ENCODE data around the gene BMP6. TPM values are rescaled to one million over a fixed set of nuclear protein-coding genes. Genes with fewer than 3 reads are reported as not detected.

The BMP6 gene
- total RNA-seq, 1 experiment from 2014 or later, result 0.06 TPM

- DNase-seq (ENCODE audit: low read depth), result no peak
These were observed 21.5 kb downstream of the BMP6 start for GRCh38 chr6:7747433-7747832.

GRCh38 chr6:7747901-7748504, 22.1 kb downstream of the BMP6 start:
- no peak for DNase-seq (ENCODE audit: low read depth)

GRCh38 chr6:7749478-7749877, 23.6 kb downstream of the BMP6 start:
- DNase-seq (ENCODE audit: low read depth), result no peak

GRCh38 chr6:7750197-7750596, 24.3 kb downstream of the BMP6 start:
- no peak for DNase-seq (ENCODE audit: low read depth)

- peak; percentile 92 for DNase-seq (ENCODE audit: low read depth)
These were observed 32.6 kb downstream of the BMP6 start for GRCh38 chr6:7758456-7758855.

GRCh38 chr6:7759320-7759719, 33.4 kb downstream of the BMP6 start:
- no peak for DNase-seq (ENCODE audit: low read depth)

- peak; percentile 57 for DNase-seq (ENCODE audit: low read depth)
These were observed 35.2 kb downstream of the BMP6 start for GRCh38 chr6:7761051-7761450.

GRCh38 chr6:7762760-7763159, 36.9 kb downstream of the BMP6 start:
- DNase-seq (ENCODE audit: low read depth), result no peak

GRCh38 chr6:7763881-7764280, 38.0 kb downstream of the BMP6 start:
- DNase-seq (ENCODE audit: low read depth), result no peak

GRCh38 chr6:7765575-7766325, 39.9 kb downstream of the BMP6 start:
- peak; percentile 19 for DNase-seq (ENCODE audit: low read depth)

GRCh38 chr6:7769702-7770101, 43.8 kb downstream of the BMP6 start:
- peak; percentile 33 for DNase-seq (ENCODE audit: low read depth)

- no peak for DNase-seq (ENCODE audit: low read depth)
These were observed 44.2 kb downstream of the BMP6 start for GRCh38 chr6:7770111-7770510.

GRCh38 chr6:7770601-7771000, 44.7 kb downstream of the BMP6 start:
- no peak for DNase-seq (ENCODE audit: low read depth)

GRCh38 chr6:7773322-7773721, 47.4 kb downstream of the BMP6 start:
- DNase-seq (ENCODE audit: low read depth), result no peak

GRCh38 chr6:7773914-7774313, 48.0 kb downstream of the BMP6 start:
- no peak for DNase-seq (ENCODE audit: low read depth)

- DNase-seq (ENCODE audit: low read depth), result no peak
These were observed 50.6 kb downstream of the BMP6 start for GRCh38 chr6:7776509-7776908.

- no peak for DNase-seq (ENCODE audit: low read depth)
These were observed 51.2 kb downstream of the BMP6 start for GRCh38 chr6:7777074-7777473.

GRCh38 chr6:7781240-7781639, 55.3 kb downstream of the BMP6 start:
- no peak for DNase-seq (ENCODE audit: low read depth)

GRCh38 chr6:7784248-7784647, 58.3 kb downstream of the BMP6 start:
- no peak for DNase-seq (ENCODE audit: low read depth)

- DNase-seq (ENCODE audit: low read depth), result no peak
These were observed 58.8 kb downstream of the BMP6 start for GRCh38 chr6:7784706-7785105.

- DNase-seq (ENCODE audit: low read depth), result no peak
These were observed 59.5 kb downstream of the BMP6 start for GRCh38 chr6:7785243-7786035.

- DNase-seq (ENCODE audit: low read depth), result no peak
These were observed 60.3 kb downstream of the BMP6 start for GRCh38 chr6:7786214-7786661.

Measured in LHCN-M2 (cell line).